ENCODE results near the gene EXOC6. TPM values are rescaled to one million over a fixed set of nuclear protein-coding genes. Genes with fewer than 3 reads are reported as not detected.

The EXOC6 gene
- total RNA-seq, 3 donors from 2014 or later (not counting 1 experiment from before 2014, with no cell fraction given), result 12.1 to 18.2 (median 16.1) TPM

DNA sequence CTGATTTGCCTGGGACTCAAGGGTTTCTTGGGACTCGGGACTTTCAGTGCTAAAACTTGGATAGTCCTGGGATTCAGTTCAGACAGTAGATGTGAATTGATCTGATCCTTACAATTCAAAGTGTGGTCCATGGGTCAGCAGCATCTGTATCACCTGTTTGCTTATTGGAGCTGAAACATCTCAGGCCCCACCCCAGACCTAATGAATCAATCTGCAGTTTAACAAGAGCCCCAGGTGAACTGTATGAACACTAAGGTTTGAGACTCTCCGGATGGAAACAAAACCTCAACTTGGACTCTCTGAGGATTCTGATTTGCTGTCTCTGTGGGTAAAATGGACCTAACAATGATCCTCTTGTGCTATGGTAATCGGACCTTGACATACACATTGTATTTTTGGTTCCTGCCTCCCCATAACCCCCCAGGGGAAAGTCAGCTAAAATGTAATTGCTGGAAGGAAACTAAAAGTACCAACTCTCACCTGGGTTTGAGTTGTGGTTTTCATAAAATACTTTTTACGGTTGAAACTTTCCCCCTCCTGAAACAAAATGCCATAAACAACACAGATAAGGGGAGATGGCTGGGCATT is 237.0 kb downstream of the EXOC6 start:
- TF ChIP-seq, protein P1, sequence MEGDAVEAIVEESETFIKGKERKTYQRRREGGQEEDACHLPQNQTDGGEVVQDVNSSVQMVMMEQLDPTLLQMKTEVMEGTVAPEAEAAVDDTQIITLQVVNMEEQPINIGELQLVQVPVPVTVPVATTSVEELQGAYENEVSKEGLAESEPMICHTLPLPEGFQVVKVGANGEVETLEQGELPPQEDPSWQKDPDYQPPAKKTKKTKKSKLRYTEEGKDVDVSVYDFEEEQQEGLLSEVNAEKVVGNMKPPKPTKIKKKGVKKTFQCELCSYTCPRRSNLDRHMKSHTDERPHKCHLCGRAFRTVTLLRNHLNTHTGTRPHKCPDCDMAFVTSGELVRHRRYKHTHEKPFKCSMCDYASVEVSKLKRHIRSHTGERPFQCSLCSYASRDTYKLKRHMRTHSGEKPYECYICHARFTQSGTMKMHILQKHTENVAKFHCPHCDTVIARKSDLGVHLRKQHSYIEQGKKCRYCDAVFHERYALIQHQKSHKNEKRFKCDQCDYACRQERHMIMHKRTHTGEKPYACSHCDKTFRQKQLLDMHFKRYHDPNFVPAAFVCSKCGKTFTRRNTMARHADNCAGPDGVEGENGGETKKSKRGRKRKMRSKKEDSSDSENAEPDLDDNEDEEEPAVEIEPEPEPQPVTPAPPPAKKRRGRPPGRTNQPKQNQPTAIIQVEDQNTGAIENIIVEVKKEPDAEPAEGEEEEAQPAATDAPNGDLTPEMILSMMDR (IDR thresholded peaks at IDR 0.05), result no peak
- Histone ChIP-seq H3K27ac (ENCODE audit: low read length) (no peak overlapping the region), H3K36me3 (ENCODE audit: control insufficient read depth, insufficient read depth, low read length) (no peaks in the 10 kb centered on the region), H3K4me3 (ENCODE audit: low read length) (no peak overlapping the region), H3K9me3 (ENCODE audit: control insufficient read depth, insufficient read depth, low read length) (no peaks in the 10 kb centered on the region), H3K27me3 (ENCODE audit: control insufficient read depth, insufficient read depth, low read length) (no peaks in the 10 kb centered on the region), H3K4me1 (ENCODE audit: control insufficient read depth, insufficient read depth, low read length) (no peaks in the 10 kb centered on the region)
- Mint-ChIP-seq H3K27ac (no peak overlapping the region), H3K9me3 (no peaks in the 10 kb centered on the region), H3K4me1 (peaks cover 0 to under 1% of the 10 kb centered on the region in 2 donors), H3K27me3 (ENCODE audit: low read depth in 2 of 2) (peaks cover 8 to 20% of the 10 kb centered on the region in 2 donors), H3K4me3 (no peak overlapping the region), H3K36me3 (no peaks in the 10 kb centered on the region)
- DNase-seq, result no peak
- ATAC-seq, result no peak
- intact Hi-C loops (cut with micrococcal nuclease), result no loop called here
- 80% methylated on average over 2 of the region's 4 CpGs for WGBS (ENCODE audit: insufficient coverage)

GRCh38 chr10:93086289-93086688 is 238.0 kb downstream of the EXOC6 start:
- intact Hi-C loops (cut with micrococcal nuclease), result no loop called here
- Histone ChIP-seq H3K4me1 (ENCODE audit: control insufficient read depth, insufficient read depth, low read length) (no peaks in the 10 kb centered on the region), H3K4me3 (ENCODE audit: low read length) (no peak overlapping the region), H3K27ac (ENCODE audit: low read length) (no peak overlapping the region), H3K36me3 (ENCODE audit: control insufficient read depth, insufficient read depth, low read length) (no peaks in the 10 kb centered on the region), H3K27me3 (ENCODE audit: control insufficient read depth, insufficient read depth, low read length) (no peaks in the 10 kb centered on the region), H3K9me3 (ENCODE audit: control insufficient read depth, insufficient read depth, low read length) (no peaks in the 10 kb centered on the region)
- no peaks in the 10 kb centered on the region for H3K9me3 Mint-ChIP-seq
- 100% methylated on average over 4 of the region's 6 CpGs for WGBS (ENCODE audit: insufficient coverage)
- H3K4me3 Mint-ChIP-seq, result no peak overlapping the region
- TF ChIP-seq, protein P1 (IDR thresholded peaks at IDR 0.05), result no peak
- no peak for ATAC-seq
- no peaks in the 10 kb centered on the region for H3K4me1 Mint-ChIP-seq
- H3K27ac Mint-ChIP-seq, result no peak overlapping the region
- H3K27me3 Mint-ChIP-seq (ENCODE audit: low read depth in 2 of 2), result peaks cover 7 to 12% of the 10 kb centered on the region in 2 donors
- no peak for DNase-seq
- no peaks in the 10 kb centered on the region for H3K36me3 Mint-ChIP-seq

- H3K27ac ChIP-seq (ENCODE audit: low read length), result no peak overlapping the region
- 93% methylated on average over 3 of the region's 3 CpGs for WGBS (ENCODE audit: insufficient coverage)
- H3K36me3 ChIP-seq (ENCODE audit: control insufficient read depth, insufficient read depth, low read length), result no peaks in the 10 kb centered on the region
- no peaks in the 10 kb centered on the region for H3K27me3 ChIP-seq (ENCODE audit: control insufficient read depth, insufficient read depth, low read length)
- no peak for ATAC-seq
- Mint-ChIP-seq H3K9me3 (no peaks in the 10 kb centered on the region), H3K36me3 (no peaks in the 10 kb centered on the region), H3K27me3 (ENCODE audit: low read depth in 2 of 2) (peaks cover 6 to 7% of the 10 kb centered on the region in 2 donors), H3K4me3 (no peak overlapping the region), H3K4me1 (no peaks in the 10 kb centered on the region), H3K27ac (no peak overlapping the region)
- no peaks in the 10 kb centered on the region for H3K9me3 ChIP-seq (ENCODE audit: control insufficient read depth, insufficient read depth, low read length)
- TF ChIP-seq, protein P1 (IDR thresholded peaks at IDR 0.05), result no peak
- no peak for DNase-seq
- no peak overlapping the region for H3K4me3 ChIP-seq (ENCODE audit: low read length)
- intact Hi-C loops (cut with micrococcal nuclease), result no loop called here
- no peaks in the 10 kb centered on the region for H3K4me1 ChIP-seq (ENCODE audit: control insufficient read depth, insufficient read depth, low read length)
Measured at GRCh38 chr10:93087846-93088245, 239.5 kb downstream of the EXOC6 start.

GRCh38 chr10:93088466-93088865 is 240.1 kb downstream of the EXOC6 start:
- H3K27ac Mint-ChIP-seq, result no peak overlapping the region
- no peak for ATAC-seq
- no peak overlapping the region for H3K4me3 Mint-ChIP-seq

More at GRCh38 chr10:93088466-93088865, 240.1 kb downstream of the EXOC6 start:
- Histone ChIP-seq H3K4me3 (ENCODE audit: low read length) (no peak overlapping the region), H3K36me3 (ENCODE audit: control insufficient read depth, insufficient read depth, low read length) (no peaks in the 10 kb centered on the region), H3K9me3 (ENCODE audit: control insufficient read depth, insufficient read depth, low read length) (no peaks in the 10 kb centered on the region), H3K4me1 (ENCODE audit: control insufficient read depth, insufficient read depth, low read length) (no peaks in the 10 kb centered on the region), H3K27ac (ENCODE audit: low read length) (no peak overlapping the region), H3K27me3 (ENCODE audit: control insufficient read depth, insufficient read depth, low read length) (no peaks in the 10 kb centered on the region)
- DNase-seq, result no peak
- Mint-ChIP-seq H3K36me3 (no peaks in the 10 kb centered on the region), H3K27me3 (ENCODE audit: low read depth in 2 of 2) (peaks cover 6 to 9% of the 10 kb centered on the region in 2 donors), H3K9me3 (no peaks in the 10 kb centered on the region), H3K4me1 (no peaks in the 10 kb centered on the region)
- TF ChIP-seq, protein P1 (IDR thresholded peaks at IDR 0.05), result no peak
- intact Hi-C loops (cut with micrococcal nuclease), result no loop called here
- WGBS (ENCODE audit: insufficient coverage), result 82% methylated on average over 4 of the region's 4 CpGs
